ENCODE results near the gene CD209. TPM values are rescaled to one million over a fixed set of nuclear protein-coding genes. Genes with fewer than 3 reads are reported as not detected.
A peak's percentile ranks its signal among the peaks of the same experiment; 100 is the strongest.

Gene CD209
- total and polyA plus RNA-seq, 4 donors: 0.57 to 3.3 (median 1.8) TPM

GRCh38 chr19:7737215-7737614 lies 10.1 kb downstream of the CD209 start:
- no peak for TF ChIP-seq CTCF (IDR thresholded peaks at IDR 0.05; ENCODE audit: control extremely low read depth, extremely low read depth)
- Histone ChIP-seq H3K9me3 (ENCODE audit: control insufficient read depth in 4 of 4, insufficient read depth in 3 of 4, low read length in 3 of 4) (peaks cover 0 to 2% (median 0%) of the 10 kb centered on the region in 4 donors), H3K27ac (ENCODE audit: low read depth in 1 of 2, low read length in 1 of 2) (no peak overlapping the region), H3K4me1 (ENCODE audit: control insufficient read depth in 5 of 5, insufficient read depth in 5 of 5, low read length in 5 of 5) (no peaks in the 10 kb centered on the region), H3K27me3 (ENCODE audit: control insufficient read depth in 3 of 3, insufficient read depth in 3 of 3, low read length in 2 of 3) (peaks cover 0 to 8% (median 3%) of the 10 kb centered on the region in 3 donors), H3K9ac (ENCODE audit: insufficient read depth in 1 of 2, low read length in 2 of 2) (no peak overlapping the region), H3K4me3 (no peak overlapping the region), H3K36me3 (ENCODE audit: control insufficient read depth in 4 of 4, insufficient read depth in 4 of 4, low read length in 4 of 4) (no peaks in the 10 kb centered on the region)
- ATAC-seq (ENCODE audit: insufficient read depth, low FRiP score) (no peak), DNase-seq (no peak)
- WGBS, 2 donors: 87 to 88% methylated on average over 11 of the region's 11 CpGs

GRCh38 chr19:7736148-7736547 lies 11.2 kb downstream of the CD209 start:
- H3K9ac ChIP-seq (ENCODE audit: insufficient read depth in 1 of 2, low read length in 2 of 2): no peak overlapping the region
- no peaks in the 10 kb centered on the region for H3K4me1 ChIP-seq (ENCODE audit: control insufficient read depth in 5 of 5, insufficient read depth in 5 of 5, low read length in 5 of 5)
- peaks cover 0 to 18% (median 11%) of the 10 kb centered on the region in 3 donors for H3K27me3 ChIP-seq (ENCODE audit: control insufficient read depth in 3 of 3, insufficient read depth in 3 of 3, low read length in 2 of 3)
- H3K4me3 ChIP-seq: no peak overlapping the region
- ATAC-seq (ENCODE audit: insufficient read depth, low FRiP score): no peak
- no peak for DNase-seq
- 63 to 78% methylated on average over 1 of the region's 1 CpG for WGBS, 2 donors
- H3K36me3 ChIP-seq (ENCODE audit: control insufficient read depth in 4 of 4, insufficient read depth in 4 of 4, low read length in 4 of 4): no peaks in the 10 kb centered on the region
- no peak overlapping the region for H3K27ac ChIP-seq (ENCODE audit: low read depth in 1 of 2, low read length in 1 of 2)
- peaks cover 0 to 2% (median 0%) of the 10 kb centered on the region in 4 donors for H3K9me3 ChIP-seq (ENCODE audit: control insufficient read depth in 4 of 4, insufficient read depth in 3 of 4, low read length in 3 of 4)
- no peak for TF ChIP-seq CTCF (IDR thresholded peaks at IDR 0.05; ENCODE audit: control extremely low read depth, extremely low read depth)

- 40 to 45% methylated on average over 12 of the region's 12 CpGs for WGBS, 2 donors
- peaks cover 0 to 29% (median 15%) of the 10 kb centered on the region in 3 donors for H3K27me3 ChIP-seq (ENCODE audit: control insufficient read depth in 3 of 3, insufficient read depth in 3 of 3, low read length in 2 of 3)
These were observed 12.8 kb downstream of the CD209 start for GRCh38 chr19:7734220-7735203.

More at GRCh38 chr19:7734220-7735203, 12.8 kb downstream of the CD209 start:
- DNase-seq (peak in 2 of 3 donors; percentile 8 to 35), ATAC-seq (ENCODE audit: insufficient read depth, low FRiP score) (peak; percentile 56)
- no peak for TF ChIP-seq CTCF (IDR thresholded peaks at IDR 0.05; ENCODE audit: control extremely low read depth, extremely low read depth)
- H3K9ac ChIP-seq (ENCODE audit: insufficient read depth in 1 of 2, low read length in 2 of 2): no peak overlapping the region
- no peak overlapping the region for H3K27ac ChIP-seq (ENCODE audit: low read depth in 1 of 2, low read length in 1 of 2)
- peaks cover 0 to 3% (median 0%) of the 10 kb centered on the region in 4 donors for H3K9me3 ChIP-seq (ENCODE audit: control insufficient read depth in 4 of 4, insufficient read depth in 3 of 4, low read length in 3 of 4)
- H3K4me3 ChIP-seq: no peak overlapping the region
- peaks cover 0 to 8% (median 0%) of the 10 kb centered on the region in 5 donors for H3K4me1 ChIP-seq (ENCODE audit: control insufficient read depth in 5 of 5, insufficient read depth in 5 of 5, low read length in 5 of 5)
- no peaks in the 10 kb centered on the region for H3K36me3 ChIP-seq (ENCODE audit: control insufficient read depth in 4 of 4, insufficient read depth in 4 of 4, low read length in 4 of 4)
